ENCODE results near the gene PHKG2. TPM values are rescaled to one million over a fixed set of nuclear protein-coding genes. Genes with fewer than 3 reads are reported as not detected.

PHKG2 gene
- total and polyA plus RNA-seq, 4 donors: 12.2 to 37.4 (median 31.7) TPM

DNA sequence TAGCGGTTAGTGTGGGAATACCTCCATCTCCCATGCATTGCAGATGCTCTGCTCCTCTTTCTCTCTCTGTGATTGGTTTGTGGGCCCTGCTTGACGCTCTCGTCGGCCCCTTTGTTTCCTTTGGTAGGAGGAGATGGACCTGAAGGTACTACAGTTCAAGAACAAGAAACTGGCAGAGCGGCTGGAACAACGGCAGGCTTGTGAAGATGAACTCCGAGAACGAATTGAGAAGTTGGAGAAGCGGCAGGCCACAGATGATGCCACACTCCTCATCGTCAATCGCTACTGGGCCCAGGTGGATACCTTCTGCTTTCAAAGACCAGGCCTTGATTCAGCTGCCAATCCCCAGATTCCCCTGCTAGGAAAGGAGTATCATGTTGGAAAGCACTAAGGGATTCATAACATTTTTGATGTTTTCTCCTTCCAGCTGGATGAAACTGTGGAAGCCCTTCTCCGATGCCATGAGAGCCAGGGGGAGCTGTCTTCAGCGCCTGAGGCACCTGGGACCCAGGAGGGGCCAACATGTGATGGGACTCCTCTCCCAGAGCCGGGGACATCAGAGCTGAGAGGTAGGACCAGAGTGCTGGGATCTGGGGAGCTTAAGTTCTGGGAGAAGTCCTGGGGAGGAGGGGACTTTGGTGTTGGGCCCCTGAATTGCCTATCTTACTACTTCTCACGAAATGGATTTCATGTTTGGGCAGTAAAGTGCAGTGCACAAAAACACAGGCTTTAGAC, 14.9 kb downstream of the PHKG2 start:
- Histone ChIP-seq H3K27me3 (ENCODE audit: control insufficient read depth in 3 of 3, insufficient read depth in 3 of 3, low read length in 2 of 3) (no peaks in the 10 kb centered on the region), H3K9me3 (ENCODE audit: control insufficient read depth in 4 of 4, insufficient read depth in 3 of 4, low read length in 3 of 4) (no peaks in the 10 kb centered on the region), H3K4me1 (ENCODE audit: control insufficient read depth in 5 of 5, insufficient read depth in 5 of 5, low read length in 5 of 5) (peaks cover 8 to 23% (median 10%) of the 10 kb centered on the region in 5 donors), H3K36me3 (ENCODE audit: control insufficient read depth in 4 of 4, insufficient read depth in 4 of 4, low read length in 4 of 4) (peaks cover 12 to 47% (median 35%) of the 10 kb centered on the region in 4 donors), H3K27ac (ENCODE audit: low read depth in 1 of 2, low read length in 1 of 2) (peak overlapping the region; percentile 86 to 95), H3K9ac (ENCODE audit: insufficient read depth in 1 of 2, low read length in 2 of 2) (peak overlapping the region; percentile 83 to 95), H3K4me3 (peak overlapping the region; percentile 91)
- TF ChIP-seq, protein P1, sequence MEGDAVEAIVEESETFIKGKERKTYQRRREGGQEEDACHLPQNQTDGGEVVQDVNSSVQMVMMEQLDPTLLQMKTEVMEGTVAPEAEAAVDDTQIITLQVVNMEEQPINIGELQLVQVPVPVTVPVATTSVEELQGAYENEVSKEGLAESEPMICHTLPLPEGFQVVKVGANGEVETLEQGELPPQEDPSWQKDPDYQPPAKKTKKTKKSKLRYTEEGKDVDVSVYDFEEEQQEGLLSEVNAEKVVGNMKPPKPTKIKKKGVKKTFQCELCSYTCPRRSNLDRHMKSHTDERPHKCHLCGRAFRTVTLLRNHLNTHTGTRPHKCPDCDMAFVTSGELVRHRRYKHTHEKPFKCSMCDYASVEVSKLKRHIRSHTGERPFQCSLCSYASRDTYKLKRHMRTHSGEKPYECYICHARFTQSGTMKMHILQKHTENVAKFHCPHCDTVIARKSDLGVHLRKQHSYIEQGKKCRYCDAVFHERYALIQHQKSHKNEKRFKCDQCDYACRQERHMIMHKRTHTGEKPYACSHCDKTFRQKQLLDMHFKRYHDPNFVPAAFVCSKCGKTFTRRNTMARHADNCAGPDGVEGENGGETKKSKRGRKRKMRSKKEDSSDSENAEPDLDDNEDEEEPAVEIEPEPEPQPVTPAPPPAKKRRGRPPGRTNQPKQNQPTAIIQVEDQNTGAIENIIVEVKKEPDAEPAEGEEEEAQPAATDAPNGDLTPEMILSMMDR (IDR thresholded peaks at IDR 0.05; ENCODE audit: control extremely low read depth, extremely low read depth): no peak
- no peak for DNase-seq
- WGBS, 2 donors: 65 to 75% methylated on average over 15 of the region's 15 CpGs
- ATAC-seq (ENCODE audit: insufficient read depth, low FRiP score): no peak

- ATAC-seq (ENCODE audit: insufficient read depth, low FRiP score): no peak
- Histone ChIP-seq H3K4me3 (no peak overlapping the region), H3K27me3 (ENCODE audit: control insufficient read depth in 3 of 3, insufficient read depth in 3 of 3, low read length in 2 of 3) (no peaks in the 10 kb centered on the region), H3K9me3 (ENCODE audit: control insufficient read depth in 4 of 4, insufficient read depth in 3 of 4, low read length in 3 of 4) (no peaks in the 10 kb centered on the region), H3K27ac (ENCODE audit: low read depth in 1 of 2, low read length in 1 of 2) (no peak overlapping the region), H3K9ac (ENCODE audit: insufficient read depth in 1 of 2, low read length in 2 of 2) (no peak overlapping the region), H3K36me3 (ENCODE audit: control insufficient read depth in 4 of 4, insufficient read depth in 4 of 4, low read length in 4 of 4) (peaks cover 12 to 54% (median 42%) of the 10 kb centered on the region in 4 donors), H3K4me1 (ENCODE audit: control insufficient read depth in 5 of 5, insufficient read depth in 5 of 5, low read length in 5 of 5) (peaks cover 8 to 23% (median 10%) of the 10 kb centered on the region in 5 donors)
- 91 to 98% methylated on average over 11 of the region's 11 CpGs for WGBS, 2 donors
- TF ChIP-seq, protein P1 (IDR thresholded peaks at IDR 0.05; ENCODE audit: control extremely low read depth, extremely low read depth): no peak
- DNase-seq: no peak
Measured at GRCh38 chr16:30764086-30764485, 15.9 kb downstream of the PHKG2 start.

GRCh38 chr16:30764816-30765465, 16.7 kb downstream of the PHKG2 start:
- Histone ChIP-seq H3K9ac (ENCODE audit: insufficient read depth in 1 of 2, low read length in 2 of 2) (no peak overlapping the region), H3K27ac (ENCODE audit: low read depth in 1 of 2, low read length in 1 of 2) (no peak overlapping the region)
- WGBS, 2 donors: 95 to 96% methylated on average over 12 of the region's 12 CpGs

More at GRCh38 chr16:30764816-30765465, 16.7 kb downstream of the PHKG2 start:
- H3K4me3 ChIP-seq: no peak overlapping the region
- no peaks in the 10 kb centered on the region for H3K27me3 ChIP-seq (ENCODE audit: control insufficient read depth in 3 of 3, insufficient read depth in 3 of 3, low read length in 2 of 3)
- H3K9me3 ChIP-seq (ENCODE audit: control insufficient read depth in 4 of 4, insufficient read depth in 3 of 4, low read length in 3 of 4): no peaks in the 10 kb centered on the region
- H3K4me1 ChIP-seq (ENCODE audit: control insufficient read depth in 5 of 5, insufficient read depth in 5 of 5, low read length in 5 of 5): peaks cover 8 to 23% (median 10%) of the 10 kb centered on the region in 5 donors
- DNase-seq (no peak), ATAC-seq (ENCODE audit: insufficient read depth, low FRiP score) (no peak)
- H3K36me3 ChIP-seq (ENCODE audit: control insufficient read depth in 4 of 4, insufficient read depth in 4 of 4, low read length in 4 of 4): peaks cover 16 to 57% (median 47%) of the 10 kb centered on the region in 4 donors
- TF ChIP-seq, protein P1 (IDR thresholded peaks at IDR 0.05; ENCODE audit: control extremely low read depth, extremely low read depth): no peak
